Measurements from ENCODE around the gene FAM13A. TPM values are rescaled to one million over a fixed set of nuclear protein-coding genes. Genes with fewer than 3 reads are reported as not detected.

The FAM13A gene
- total and polyA plus RNA-seq, 2 of the 4 experiments (the other 2 are of a cell fraction) = 13.1 to 22.0 TPM

DNA sequence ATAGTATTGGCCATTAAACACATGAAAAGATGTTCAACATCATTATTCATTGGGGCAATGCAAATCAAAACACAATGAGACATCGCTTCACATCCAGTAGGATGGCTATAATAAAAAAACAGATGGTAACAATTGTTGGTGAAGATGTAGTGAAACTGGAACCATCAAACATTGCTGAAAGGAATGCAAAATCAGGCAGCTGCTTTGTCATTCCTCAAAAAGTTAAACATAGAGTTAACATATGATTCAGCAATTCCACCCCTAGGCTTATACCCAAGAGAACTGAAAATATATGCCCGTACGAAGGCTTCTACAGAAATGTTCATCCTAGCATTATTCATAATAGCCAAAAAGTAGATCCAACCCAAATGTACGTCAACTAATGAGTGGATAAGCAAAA, 215.3 kb downstream of the FAM13A start:
- no peak overlapping the region for H4K5ac ChIP-seq (ENCODE audit: low read depth, low read length)
- H3K56ac ChIP-seq (ENCODE audit: extremely low read depth, insufficient read depth, low read length) = no peak overlapping the region
- no peaks in the 10 kb centered on the region for H4K20me1 ChIP-seq (ENCODE audit: insufficient read depth, low read length)
- no peak overlapping the region for H3K4me2 ChIP-seq (ENCODE audit: low read depth, low read length)
- H3K4ac ChIP-seq (ENCODE audit: low read depth, low read length) = no peak overlapping the region
- no peak overlapping the region for H2AFZ ChIP-seq (replicated peaks; ENCODE audit: low read length, poor library complexity)
- no peak overlapping the region for H3K4me3 ChIP-seq (ENCODE audit: insufficient read depth, low read depth, low read length)
- dilution Hi-C loops (cut with HindIII; ENCODE audit: low sequenced_read_pairs, unreplicated experiment) (no loop called here), in situ Hi-C loops (cut with MboI; ENCODE audit: low sequenced_read_pairs) (no loop called here), intact Hi-C loops (cut with micrococcal nuclease) (no loop called here)
- H3K27ac ChIP-seq (ENCODE audit: insufficient read depth, low read length) = no peak overlapping the region
- H2BK120ac ChIP-seq (ENCODE audit: low read depth, low read length) = no peak overlapping the region
- H3K14ac ChIP-seq (replicated peaks; ENCODE audit: low read depth, low read length) = no peak overlapping the region
- ATAC-seq (ENCODE audit: low read depth) (peak; percentile 83), DNase-seq (peak; percentile 65)
- no peak overlapping the region for H2AK5ac ChIP-seq (ENCODE audit: low read depth, low read length)
- POLR2A ChIA-PET (ENCODE audit: unreplicated experiment) = interaction anchor here (0.5 kb wide), 1 partner anchor 10 kb away, joined by 3 read pairs; no protein-coding TSS in a partner anchor
- no CpG with 5 or more reads among the region's 4 CpGs for WGBS, 2 experiments (ENCODE audit: extremely low coverage in 2 of 2, insufficient read length in 1 of 2)
- H3K27me3 ChIP-seq (ENCODE audit: control insufficient read depth, insufficient read depth, low read length) = no peaks in the 10 kb centered on the region
- no peak overlapping the region for H3K18ac ChIP-seq (ENCODE audit: low read depth, low read length)
- no TSS peak for BruUV-seq (replicated peaks)
- no peak overlapping the region for H4K91ac ChIP-seq (ENCODE audit: insufficient read depth, low read depth, low read length)
- H2AK9ac ChIP-seq (replicated peaks; ENCODE audit: low read depth, low read length, poor library complexity) = no peak overlapping the region
- no peak overlapping the region for H2BK20ac ChIP-seq (ENCODE audit: low read depth, low read length)
- no peaks in the 10 kb centered on the region for H3K79me1 ChIP-seq (ENCODE audit: low read depth in 1 of 2, low read length in 2 of 2)
- no peaks in the 10 kb centered on the region for H3K36me3 ChIP-seq (ENCODE audit: control insufficient read depth, insufficient read depth, low read length)
- no peak overlapping the region for H3K9ac ChIP-seq (ENCODE audit: low read depth, low read length)
- CTCF ChIA-PET = interaction anchor here (0.6 to 1.7 kb wide), 2 partner anchors 13 to 135 kb away, joined by 3 to 5 read pairs; no protein-coding TSS in a partner anchor
- no peaks in the 10 kb centered on the region for H3K9me1 ChIP-seq (ENCODE audit: insufficient read depth, low read length)
- H3K9me3 ChIP-seq (ENCODE audit: control insufficient read depth, insufficient read depth, low read length) = no peaks in the 10 kb centered on the region
- no peak overlapping the region for H4K8ac ChIP-seq (ENCODE audit: low read depth in 2 of 2, low read length in 2 of 2)
- H3K4me1 ChIP-seq (ENCODE audit: control insufficient read depth, insufficient read depth, low read length) = peaks cover 4% of the 10 kb centered on the region; the same call in 1 of the 2 replicates
- H3K23ac ChIP-seq (ENCODE audit: low read depth, low read length) = no peak overlapping the region
- TF ChIP-seq NFE2L2 (IDR thresholded peaks at IDR 0.05; ENCODE audit: low read depth, low read length) (peak; percentile 42; the same call in 1 of the 2 replicates), SMC3 (IDR thresholded peaks at IDR 0.05; ENCODE audit: low read depth, low read length) (no peak), BHLHE40 (IDR thresholded peaks at IDR 0.05; ENCODE audit: low read depth, low read length) (no peak), MAFK (IDR thresholded peaks at IDR 0.05; ENCODE audit: low read depth, low read length) (peak; percentile 54)
- TF ChIP-seq, protein P1, sequence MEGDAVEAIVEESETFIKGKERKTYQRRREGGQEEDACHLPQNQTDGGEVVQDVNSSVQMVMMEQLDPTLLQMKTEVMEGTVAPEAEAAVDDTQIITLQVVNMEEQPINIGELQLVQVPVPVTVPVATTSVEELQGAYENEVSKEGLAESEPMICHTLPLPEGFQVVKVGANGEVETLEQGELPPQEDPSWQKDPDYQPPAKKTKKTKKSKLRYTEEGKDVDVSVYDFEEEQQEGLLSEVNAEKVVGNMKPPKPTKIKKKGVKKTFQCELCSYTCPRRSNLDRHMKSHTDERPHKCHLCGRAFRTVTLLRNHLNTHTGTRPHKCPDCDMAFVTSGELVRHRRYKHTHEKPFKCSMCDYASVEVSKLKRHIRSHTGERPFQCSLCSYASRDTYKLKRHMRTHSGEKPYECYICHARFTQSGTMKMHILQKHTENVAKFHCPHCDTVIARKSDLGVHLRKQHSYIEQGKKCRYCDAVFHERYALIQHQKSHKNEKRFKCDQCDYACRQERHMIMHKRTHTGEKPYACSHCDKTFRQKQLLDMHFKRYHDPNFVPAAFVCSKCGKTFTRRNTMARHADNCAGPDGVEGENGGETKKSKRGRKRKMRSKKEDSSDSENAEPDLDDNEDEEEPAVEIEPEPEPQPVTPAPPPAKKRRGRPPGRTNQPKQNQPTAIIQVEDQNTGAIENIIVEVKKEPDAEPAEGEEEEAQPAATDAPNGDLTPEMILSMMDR (conservative IDR thresholded peaks at IDR 0.05; ENCODE audit: low read depth, low read length) = no peak
- H2BK5ac ChIP-seq (ENCODE audit: low read depth, low read length, poor library complexity, severe bottlenecking) = no peak overlapping the region
- no peak overlapping the region for H2BK15ac ChIP-seq (ENCODE audit: low read depth, low read length)

Measured in IMR-90 (cell line).